GM18519 (cell line): ENCODE data around the gene LHX3.

ENCODE experiments used
- ATAC-seq: cut with Tn5 transposase; IDR thresholded peaks from one replicate; pipeline ENCODE4 v1.9.1; 2021; ENCODE audit warnings: mild to moderate bottlenecking, moderate library complexity; ENCODE audit not compliant: unreplicated experiment, low FRiP score

Gene LHX3

DNA sequence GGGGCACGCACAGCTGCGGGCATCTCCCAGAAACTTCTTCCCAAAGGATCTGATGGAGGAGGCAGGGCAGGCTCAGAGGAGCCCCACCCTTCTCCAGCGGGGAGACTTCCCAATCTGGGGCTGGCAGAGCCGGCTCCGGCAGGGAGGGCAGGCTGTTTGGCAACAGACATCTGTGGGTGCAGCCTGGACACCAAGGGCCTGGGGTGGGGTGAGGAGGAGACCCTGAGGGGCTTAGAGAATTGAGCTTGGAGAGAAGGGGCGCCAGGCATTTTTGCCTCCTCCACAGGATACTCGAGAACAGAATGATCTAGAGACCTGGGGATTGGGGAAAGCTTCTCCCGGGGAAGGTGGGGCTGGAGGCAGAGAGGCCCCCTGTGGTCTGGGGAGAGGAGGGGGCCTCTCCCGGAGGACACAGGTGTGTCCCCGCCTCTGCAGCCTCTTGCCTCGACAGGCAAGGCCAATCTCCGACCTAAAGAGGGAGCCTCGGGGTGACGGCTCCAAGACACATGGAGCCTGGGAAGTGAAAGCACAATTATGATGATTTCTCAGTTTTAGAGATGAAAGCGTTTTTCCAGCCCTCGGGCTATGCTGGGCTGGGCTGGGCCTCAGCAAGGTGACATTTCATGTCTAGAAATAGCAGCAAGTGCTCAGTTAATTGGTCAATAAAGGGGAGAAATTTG lies 8.4 kb downstream of the LHX3 start:
- ATAC-seq, result no peak

DNA sequence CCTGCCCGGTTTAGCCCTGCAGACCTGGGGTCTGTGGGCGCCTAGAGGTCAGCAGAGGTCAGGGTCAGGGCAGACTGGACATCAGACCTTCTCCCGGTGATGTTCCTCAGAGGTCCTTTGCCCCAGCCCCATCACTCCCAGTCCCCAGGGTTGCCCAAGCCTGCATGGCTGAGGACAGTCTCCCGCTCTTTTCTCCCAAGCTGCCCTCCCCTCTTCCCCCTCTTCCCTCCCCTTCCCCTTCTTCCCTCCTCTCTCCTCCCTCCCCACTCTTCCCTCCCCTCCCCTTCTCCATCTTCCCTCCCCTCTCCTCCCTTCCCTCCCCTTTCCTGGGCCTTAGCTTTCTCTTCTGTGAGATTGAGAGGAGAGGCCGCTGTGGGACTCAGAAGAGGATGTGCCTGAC lies 10.4 kb downstream of the LHX3 start:
- no peak for ATAC-seq

DNA sequence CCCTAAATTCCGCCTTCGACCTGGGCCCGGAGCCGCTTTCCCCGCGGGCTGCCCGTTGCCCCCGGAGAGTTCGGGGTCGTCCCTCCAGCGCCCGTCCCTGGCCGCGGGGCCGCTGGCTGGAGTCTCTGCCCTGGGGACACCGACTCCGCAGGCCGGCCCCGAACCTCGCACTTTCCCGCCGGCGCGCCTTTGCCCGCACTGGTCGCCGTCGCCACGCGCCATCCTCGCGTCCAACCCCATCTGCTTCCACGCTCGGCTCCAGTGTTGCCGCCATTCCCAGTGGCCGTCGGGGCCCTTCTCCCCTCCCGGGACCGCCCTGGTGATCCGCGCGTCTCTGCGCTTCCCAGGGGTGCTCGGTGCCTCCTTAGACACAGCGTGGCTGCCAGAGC lies 11.0 kb downstream of the LHX3 start:
- no peak for ATAC-seq

DNA sequence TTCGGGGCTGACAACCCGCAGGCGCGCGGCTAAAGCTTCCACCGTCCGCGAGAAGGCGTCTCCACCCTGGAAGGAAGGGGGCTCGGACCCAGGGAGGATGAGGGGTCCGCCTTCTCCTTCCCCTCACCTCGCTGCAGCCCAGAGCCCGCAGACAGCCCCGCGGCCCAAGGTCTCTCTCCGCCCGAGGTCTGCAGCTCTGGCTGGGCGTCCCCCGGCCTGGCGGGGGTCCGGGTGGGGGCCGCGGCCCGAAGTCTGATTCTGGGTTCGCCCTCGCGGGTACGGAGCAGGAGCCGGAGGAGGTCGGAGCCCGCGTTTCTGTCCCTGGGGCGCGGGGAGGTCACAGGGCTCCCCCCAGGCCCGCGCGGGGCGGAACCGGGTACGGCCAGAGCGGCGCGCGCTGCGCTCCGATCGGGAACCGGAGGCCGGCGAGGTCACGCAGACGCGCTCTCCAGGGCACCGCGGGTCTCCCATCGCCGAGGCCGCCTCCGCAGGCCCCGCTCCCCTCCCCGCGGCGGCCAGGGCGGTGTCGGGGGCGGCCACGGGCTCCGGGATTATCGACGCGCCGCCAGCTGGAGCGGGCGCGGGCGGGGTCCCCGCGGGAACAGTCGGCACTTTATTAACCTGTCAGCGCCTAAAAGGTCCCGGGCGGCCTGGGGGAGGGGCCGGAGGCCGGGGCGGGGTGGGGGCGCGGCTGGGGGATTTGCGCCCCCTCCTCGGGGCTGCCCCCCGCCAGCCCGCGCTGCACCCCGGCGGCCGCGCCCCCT lies 11.6 kb downstream of the LHX3 start:
- no peak for ATAC-seq

DNA sequence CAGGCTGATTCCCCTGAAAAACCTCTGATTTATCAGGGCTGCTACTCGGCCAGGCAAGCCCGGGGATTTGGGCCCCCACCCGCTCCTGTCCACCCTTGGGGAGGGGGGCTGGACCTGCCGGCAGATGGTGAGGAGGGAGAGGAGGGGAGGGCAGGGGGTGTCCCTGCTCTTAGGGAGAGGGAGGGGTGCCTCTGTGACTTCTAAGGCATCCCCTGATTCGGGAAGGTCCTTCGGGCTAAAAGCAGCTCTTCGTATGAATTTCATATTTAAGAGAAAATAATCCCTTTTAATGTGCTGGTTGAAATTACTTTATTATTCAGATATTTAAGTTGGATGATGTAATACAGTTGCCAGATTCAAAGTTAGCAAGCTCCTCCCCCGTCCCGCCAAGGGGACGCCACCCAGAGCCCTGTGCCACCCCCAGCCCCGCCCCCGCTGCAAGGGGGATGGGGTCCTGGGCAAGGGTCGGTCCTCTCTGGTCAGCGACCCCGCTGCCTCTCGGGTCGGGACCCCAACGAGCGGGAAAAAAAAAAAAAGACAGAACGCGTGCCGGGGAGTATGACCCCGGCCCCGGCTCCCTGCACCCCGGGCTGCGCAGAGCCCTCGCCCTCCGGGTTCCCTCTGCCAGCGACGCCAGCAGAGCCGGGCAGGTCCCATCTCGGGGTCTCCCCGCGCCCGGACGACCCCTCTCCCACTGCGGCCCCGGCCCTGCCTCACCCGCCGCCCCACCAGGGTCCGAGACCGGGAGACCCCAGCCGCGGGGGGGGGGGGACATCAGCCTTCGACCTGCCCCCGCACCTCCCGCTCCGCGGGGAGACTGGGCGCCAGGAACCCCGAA lies 12.4 kb downstream of the LHX3 start:
- no peak for ATAC-seq

DNA sequence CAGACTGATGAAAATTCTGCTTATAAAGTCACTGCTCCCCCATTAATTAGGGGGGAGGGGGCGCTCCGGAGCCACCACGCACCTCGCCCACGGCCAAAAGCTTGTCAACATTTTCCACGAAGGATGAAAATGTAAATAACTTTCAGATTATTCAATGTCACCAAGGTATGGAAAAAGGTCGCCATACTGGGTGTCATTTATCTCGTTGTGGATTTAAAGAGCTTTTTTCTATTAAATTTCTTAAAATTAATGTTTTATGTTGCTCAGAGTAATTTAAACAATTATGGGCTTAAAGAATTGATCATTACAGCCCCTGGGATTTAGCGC lies 13.0 kb downstream of the LHX3 start:
- no peak for ATAC-seq

DNA sequence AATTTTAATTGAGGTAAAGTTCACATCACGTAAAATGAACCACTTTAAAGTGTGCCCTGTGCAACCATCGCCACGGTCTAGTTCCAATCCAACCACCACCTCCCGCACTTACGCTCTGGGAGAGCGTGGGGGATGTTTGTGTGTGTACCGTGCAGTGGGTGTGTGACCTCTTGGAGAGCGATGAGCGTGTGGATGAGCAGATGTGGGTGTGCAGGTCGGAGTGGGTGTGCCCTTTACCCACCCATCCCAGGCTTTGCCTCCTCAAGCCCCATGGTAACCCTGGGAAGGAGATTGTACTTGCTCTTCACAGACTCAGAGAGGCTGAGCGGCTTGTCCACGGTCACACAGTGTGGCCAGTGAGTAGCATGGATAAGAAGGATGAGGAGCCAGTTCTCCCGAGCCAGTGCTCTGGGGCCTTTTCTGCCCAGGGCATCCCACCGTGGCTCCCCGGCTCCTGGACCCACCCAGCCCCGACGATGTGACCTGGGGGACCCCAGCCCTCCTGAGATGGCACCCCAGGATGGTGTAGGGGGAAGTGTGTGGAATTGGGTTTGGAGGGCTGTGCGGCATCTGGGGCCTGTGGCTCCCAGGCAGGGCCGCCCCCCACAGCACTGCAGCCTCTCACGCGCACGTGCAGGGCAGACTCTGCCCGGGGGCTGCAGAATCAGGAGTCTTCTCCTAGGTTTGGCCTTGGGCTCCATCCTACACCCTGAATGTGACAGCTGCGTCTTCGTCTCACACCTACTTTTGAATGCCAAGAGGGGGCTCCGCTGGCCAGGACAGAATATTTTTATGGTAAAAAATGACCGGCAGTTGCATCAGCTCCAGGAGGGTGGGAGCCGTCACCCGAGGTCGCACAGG lies 13.6 kb downstream of the LHX3 start:
- no peak for ATAC-seq

DNA sequence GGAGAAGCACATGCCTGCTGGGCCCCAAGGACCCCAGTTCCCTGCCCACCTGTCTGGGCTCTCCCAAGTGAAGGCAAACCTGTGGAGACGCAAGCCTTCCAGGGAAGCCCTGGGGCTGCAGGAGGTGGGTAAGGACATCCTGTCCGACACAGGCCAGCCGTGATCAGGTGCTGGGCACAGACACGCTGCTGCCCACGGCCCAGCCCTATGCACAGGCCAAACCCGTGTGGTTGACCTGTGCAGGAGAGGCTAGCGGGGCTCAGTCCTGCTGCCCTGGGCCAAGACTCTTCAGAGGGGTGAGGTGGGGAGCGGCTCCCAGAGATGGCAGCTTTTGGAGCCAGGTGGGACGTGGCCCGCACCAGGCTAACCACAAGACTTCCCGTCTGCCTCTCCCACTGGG lies 14.3 kb downstream of the LHX3 start:
- ATAC-seq, result no peak

DNA sequence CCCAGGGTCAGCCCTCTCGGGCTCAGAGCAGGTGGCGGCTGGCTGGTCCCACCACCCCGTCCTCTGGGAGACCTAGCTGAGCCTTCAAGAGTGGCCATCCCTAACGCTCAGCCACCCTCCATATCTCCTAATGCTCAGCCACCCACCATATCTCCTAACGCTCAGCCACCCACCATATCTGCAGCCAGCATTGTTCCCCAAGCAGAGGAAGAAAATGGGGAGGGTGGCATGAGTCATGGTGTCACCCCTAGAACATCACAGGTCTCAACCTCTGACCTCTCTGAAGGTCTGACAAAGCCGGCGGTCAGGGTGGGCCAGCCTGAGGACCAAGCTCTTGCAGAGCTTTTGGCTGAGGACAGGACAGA lies 14.7 kb downstream of the LHX3 start:
- ATAC-seq, result no peak

DNA sequence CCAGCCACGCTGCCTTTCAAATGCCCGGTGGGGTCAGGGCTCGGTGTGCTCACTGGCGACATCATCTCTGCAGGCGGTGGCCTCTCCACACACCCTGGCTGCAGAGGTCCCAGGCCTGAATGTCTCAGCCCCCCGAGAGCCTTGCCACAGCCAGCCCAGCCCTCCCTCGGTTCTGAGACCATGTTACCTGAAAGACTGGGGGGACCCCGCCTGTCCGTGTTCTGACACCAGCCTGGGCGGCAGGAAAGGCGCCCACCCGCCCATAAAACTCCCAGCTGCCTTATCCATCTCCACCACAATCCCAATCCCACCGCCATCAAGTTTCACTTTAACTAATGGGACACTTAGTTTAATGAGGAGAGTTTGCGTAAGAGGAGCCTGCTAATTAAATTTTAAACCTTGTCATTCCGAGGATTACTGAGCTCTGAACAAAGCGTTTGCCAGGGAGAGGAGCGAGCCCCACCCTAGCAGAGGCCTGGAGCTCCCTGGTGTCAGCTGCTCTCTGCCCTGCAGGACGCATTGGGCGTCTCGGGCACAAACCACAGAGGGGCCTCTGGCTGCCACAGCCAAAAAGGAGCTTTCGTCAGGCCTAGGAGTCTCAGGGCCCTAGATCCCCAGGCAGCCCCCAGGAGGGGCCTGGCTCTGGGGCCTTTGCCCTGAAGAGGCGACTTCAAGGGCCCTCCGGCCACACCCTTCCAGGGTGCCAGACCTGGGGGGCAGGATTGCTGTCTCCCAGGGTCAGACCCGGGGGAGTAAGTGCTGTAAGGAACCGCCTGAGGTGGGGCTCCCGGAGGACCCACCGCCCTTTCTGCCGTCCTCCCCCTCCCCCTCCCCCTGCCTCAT lies 15.3 kb downstream of the LHX3 start:
- ATAC-seq, result no peak

DNA sequence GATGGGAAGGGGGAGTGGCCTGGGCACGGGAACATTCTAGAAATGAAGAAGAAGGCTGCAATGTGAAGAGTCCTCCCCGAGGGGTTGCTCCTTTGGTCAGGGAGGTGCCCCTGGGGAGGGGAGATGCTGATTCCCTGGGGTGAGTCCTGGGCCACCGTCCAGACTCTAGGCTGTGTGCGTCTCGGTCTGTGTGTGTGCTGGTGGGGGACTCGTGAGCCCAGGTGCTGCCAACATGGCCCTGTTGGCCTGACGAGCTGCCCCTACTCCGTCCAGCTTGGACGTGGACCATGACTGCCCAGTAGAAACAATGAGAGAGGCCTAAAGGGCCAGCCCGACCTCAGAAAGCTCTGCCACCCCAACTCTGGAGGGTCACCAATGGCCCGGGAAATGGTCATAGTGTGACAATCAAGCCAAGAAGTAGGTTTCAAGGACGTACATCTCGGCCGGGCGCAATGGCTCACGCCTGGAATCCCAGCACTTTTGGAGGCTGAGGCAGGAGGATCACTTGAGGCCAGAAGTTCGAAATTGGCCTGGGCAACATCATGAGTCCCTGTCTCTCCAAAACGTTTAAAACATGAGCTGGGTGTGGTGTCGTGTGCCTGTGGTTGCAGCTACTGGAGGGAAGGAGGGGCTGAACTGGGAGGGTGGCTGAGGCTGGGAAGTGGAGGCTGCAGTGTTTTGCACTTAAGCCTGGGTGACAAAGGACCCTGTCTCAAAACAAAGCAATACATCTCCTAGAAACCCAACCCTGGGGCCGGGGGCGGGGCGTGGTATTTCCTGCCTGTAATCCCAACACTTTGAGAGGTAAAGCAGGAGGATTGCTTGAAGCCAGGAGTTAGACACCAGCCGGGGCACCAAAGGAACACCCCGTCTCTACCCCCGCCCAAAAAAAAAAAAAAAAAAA lies 17.0 kb downstream of the LHX3 start:
- ATAC-seq, result no peak

DNA sequence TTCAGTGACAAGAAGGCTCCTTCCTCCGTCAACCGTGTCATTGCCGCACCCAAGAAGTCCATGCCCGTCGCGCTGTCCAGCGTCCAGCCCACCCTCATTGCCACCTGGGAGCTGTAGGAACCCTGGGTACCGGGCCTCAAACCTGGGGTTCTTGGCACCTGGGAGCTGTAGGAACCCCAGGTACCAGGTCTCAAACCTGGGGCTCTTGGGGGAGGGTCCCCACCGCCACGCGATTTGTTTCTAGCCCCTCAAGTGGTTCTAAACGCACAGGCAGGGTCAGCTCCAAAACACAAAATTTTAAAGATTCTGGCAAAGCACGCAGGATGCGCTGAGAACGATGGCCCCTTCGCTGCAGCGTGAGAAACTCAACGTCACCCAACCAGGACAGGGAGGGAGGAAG lies 17.7 kb downstream of the LHX3 start:
- no peak for ATAC-seq

DNA sequence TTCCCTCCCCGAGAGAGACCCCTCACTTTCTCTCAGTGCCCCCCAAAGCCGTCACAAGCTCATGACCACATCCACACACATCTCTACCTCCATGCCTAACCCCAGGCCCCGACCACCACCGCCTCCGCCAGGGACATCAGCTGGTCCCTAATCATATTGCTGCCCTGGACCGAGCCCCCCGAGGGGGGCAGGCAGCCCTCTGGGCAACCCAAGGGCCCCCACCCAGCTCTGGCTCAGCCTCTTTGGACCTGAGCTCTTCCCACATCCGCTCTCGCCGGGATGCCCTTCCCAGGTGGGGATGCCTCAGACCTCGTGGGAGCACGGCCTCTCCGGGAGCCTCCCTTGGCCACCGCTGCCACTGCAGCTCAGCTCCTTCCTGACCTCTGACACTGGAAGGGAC lies 18.5 kb downstream of the LHX3 start:
- ATAC-seq, result no peak

DNA sequence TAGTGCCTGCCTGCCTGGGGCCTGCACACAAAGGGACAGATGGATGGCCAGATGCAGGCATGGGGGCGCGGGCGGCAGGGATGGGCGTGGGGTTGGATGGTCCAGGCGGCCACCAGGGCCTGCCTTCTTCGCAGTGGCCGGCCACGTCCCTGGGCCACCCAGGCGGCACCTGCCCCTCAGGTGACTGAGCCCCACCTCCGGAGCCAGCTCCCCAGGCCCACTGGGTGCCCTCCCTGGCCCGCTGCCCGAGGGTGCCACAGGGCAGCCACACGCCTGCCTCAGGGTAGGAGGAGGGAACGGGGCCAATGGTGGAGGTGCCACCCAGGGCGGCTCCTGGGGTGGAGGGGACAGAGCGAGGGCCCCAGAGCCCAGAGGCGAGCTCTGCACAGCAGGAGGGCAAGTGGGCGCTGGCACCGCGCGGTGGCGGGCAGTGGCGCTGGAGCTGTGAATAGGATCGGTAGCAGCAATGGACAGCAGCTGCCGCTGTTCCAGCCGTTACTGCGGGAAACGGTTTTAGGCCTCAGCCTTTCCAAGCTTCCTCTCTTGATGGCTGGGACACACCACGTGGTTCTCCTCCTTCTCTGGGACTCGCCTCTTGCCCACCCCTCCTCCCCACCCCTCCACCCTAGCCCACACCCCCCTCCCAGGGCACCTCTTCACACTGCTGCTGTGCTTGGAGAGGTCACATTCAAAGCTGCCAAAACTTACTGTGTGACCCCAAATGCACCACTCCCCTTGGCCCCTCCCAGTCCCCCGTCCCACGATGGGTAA lies 19.1 kb downstream of the LHX3 start:
- no peak for ATAC-seq

DNA sequence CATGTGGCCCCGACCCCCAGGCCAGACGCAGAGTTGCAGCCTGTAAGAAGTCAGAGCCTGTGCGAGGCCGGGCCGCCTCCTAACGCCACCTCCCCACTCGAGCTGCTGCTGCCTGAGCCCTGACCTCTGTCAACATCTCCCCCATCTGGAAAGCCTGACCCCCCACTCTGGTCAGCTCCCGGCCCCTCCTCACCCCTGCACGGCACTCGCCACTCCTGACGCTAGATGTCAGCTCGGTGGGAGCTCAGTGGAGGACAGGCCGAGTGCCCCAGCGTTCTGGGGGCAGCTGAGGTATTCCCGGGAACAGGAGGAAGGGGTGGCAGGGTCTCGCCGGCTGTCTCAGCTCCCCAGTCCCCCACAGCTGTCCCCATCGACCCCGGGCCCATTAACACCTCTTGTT lies 19.9 kb downstream of the LHX3 start:
- ATAC-seq, result no peak

DNA sequence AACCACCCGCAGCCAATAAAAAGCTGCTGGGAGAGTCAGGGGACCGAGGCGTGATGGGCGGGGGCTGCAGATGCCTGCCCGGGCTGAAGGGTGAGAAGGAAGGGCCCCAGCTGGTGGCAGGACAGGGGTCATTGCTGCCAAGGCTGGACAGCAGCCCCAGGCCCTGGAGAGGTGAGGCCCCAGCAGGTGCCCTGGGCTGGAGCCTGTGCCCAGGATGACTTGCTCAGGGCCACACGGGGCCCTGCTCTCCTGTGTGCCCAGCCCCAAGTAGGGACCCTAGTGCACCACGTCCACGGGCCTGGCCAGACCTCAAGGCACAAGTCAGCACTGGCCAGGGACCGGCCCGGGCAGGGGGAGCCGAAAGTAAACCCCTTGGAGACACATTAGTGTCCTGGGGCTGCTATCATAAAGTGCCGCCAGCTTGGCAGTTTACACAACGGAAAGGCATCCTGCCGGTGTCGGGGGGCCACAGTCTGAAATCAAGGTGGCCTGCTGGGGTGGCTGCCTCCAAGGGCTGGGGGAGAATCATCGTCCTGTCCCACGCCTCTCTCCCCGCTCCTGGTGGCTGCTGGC lies 22.0 kb downstream of the LHX3 start:
- ATAC-seq, result no peak

DNA sequence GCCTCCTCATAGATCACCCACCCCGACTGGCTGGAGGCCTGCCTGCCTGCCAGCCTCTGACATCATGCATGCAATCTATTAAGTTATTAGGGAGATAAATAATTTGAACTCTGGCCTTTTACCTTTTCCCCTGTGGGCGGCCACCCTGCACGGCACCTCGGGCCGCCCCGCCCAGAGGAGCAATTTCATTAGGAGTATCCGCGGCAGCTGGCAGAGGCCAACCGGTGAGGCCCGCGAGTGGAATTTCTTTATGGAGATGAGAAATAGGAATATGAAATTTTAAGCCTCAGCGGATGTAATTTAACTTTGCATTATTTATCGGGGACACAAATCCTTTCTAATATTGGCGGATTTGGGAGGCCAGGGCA lies 22.5 kb downstream of the LHX3 start:
- ATAC-seq, result no peak
